HEK293 (cell line): Measurements from ENCODE around the gene S100A13.

Experiments used
- CTCF ChIA-PET: fragments of 350-600 bp; formaldehyde crosslinking; extraction: SDS; loops from one replicate; lab custom pipeline; 2021; ENCODE audit warnings: antibody characterized with exemption; lab: Yijun Ruan, JAX
- POLR2A ChIA-PET: fragments of 300-600 bp; formaldehyde crosslinking; extraction: SDS; loops from one replicate; lab custom pipeline; 2020; ENCODE audit warnings: antibody characterized with exemption, inconsistent platforms; lab: Yijun Ruan, JAX
- H3K27ac ChIP-seq: fragments of 200-500 bp; sonication (Bioruptor generic); 2 replicates; pipeline ENCODE4 v1.5.1; 2014; ENCODE audit warnings: low read depth, low read length, control low read depth, inconsistent platforms; ENCODE audit errors: extremely low read depth
- H3K36me3 ChIP-seq, 2 experiments: fragments of 200-500 bp in 1 of 2; sonication (Bioruptor generic) in 1 of 2; 1 replicate in 1 of 2; 2 replicates in 1 of 2; pipeline ENCODE4 v1.5.1; 2014 to 2017; ENCODE audit warnings: inconsistent platforms in 2 of 2, low read length in 2 of 2; ENCODE audit not compliant: control insufficient read depth in 2 of 2, insufficient read depth in 1 of 2
- H3K4me1 ChIP-seq: fragments of 200-500 bp; sonication (Bioruptor generic); 2 replicates; pipeline ENCODE4 v1.5.1; 2014; ENCODE audit warnings: mild to moderate bottlenecking, low read length, inconsistent platforms; ENCODE audit not compliant: control insufficient read depth, insufficient read depth
- H3K4me3 ChIP-seq: 2 replicates; pipeline ENCODE4 v1.5.1; 2011; ENCODE audit warnings: low read depth, mild to moderate bottlenecking, control low read depth, low read length, moderate library complexity
- H3K9me3 ChIP-seq: fragments of 200-500 bp; sonication (Bioruptor generic); 2 replicates; pipeline ENCODE4 v1.5.1; 2014; ENCODE audit warnings: low read depth, low read length, inconsistent platforms; ENCODE audit not compliant: control insufficient read depth, insufficient read depth
- ATF2 ChIP-seq: fragments of 450-650 bp; formaldehyde crosslinking; IDR thresholded peaks from 2 replicates; pipeline ENCODE4 v1.5.1; 2016; ENCODE audit warnings: missing biosample characterization, missing genetic modification characterization, low read depth
- EGR2 ChIP-seq: fragments of 450-650 bp; formaldehyde crosslinking; IDR thresholded peaks from 2 replicates; pipeline ENCODE4 v1.5.1; 2016; ENCODE audit warnings: low read depth, missing biosample characterization, missing genetic modification characterization
- GFI1B ChIP-seq: fragments of 450-650 bp; formaldehyde crosslinking; IDR thresholded peaks from 2 replicates; pipeline ENCODE4 v1.5.1; 2016; ENCODE audit warnings: missing biosample characterization, missing genetic modification characterization
- GLI2 ChIP-seq: fragments of 450-650 bp; formaldehyde crosslinking; IDR thresholded peaks from 2 replicates; pipeline ENCODE4; 2017; ENCODE audit warnings: missing biosample characterization, missing genetic modification characterization, low read depth, borderline replicate concordance
- HOXA7 ChIP-seq: sonication (generic); formaldehyde crosslinking; IDR thresholded peaks from 2 replicates; pipeline ENCODE4 v1.8.1; 2022; ENCODE audit warnings: missing genetic modification reagents, borderline replicate concordance
- HOXC10 ChIP-seq: sonication (generic); formaldehyde crosslinking; IDR thresholded peaks from 2 replicates; pipeline ENCODE4 v1.8.1; 2023; ENCODE audit warnings: mild to moderate bottlenecking, missing genetic modification reagents
- TRIM28 ChIP-seq: IDR thresholded peaks from 2 replicates; pipeline ENCODE4 v1.6.1; 2011; ENCODE audit warnings: low read length, control low read depth, borderline replicate concordance
- YY2 ChIP-seq: fragments of 450-650 bp; formaldehyde crosslinking; IDR thresholded peaks from 2 replicates; pipeline ENCODE4 v1.5.1; 2016; ENCODE audit warnings: missing biosample characterization, missing genetic modification characterization
- ZBTB11 ChIP-seq: fragments of 450-650 bp; formaldehyde crosslinking; conservative IDR thresholded peaks from 2 replicates; pipeline ENCODE4 v1.5.1; 2016; ENCODE audit warnings: low read depth, missing biosample characterization, missing genetic modification characterization
- ZFHX2 ChIP-seq: fragments of 450-650 bp; formaldehyde crosslinking; conservative IDR thresholded peaks from 2 replicates; pipeline ENCODE4 v1.5.1; 2016; ENCODE audit warnings: missing biosample characterization, missing genetic modification characterization
- ZFP3 ChIP-seq: fragments of 450-650 bp; formaldehyde crosslinking; IDR thresholded peaks from 2 replicates; pipeline ENCODE4 v1.5.1; 2016; ENCODE audit warnings: low read depth, missing biosample characterization, missing genetic modification characterization
- ZNF133 ChIP-seq: fragments of 450-650 bp; formaldehyde crosslinking; IDR thresholded peaks from 2 replicates; pipeline ENCODE4 v1.5.1; 2016; ENCODE audit warnings: missing biosample characterization, missing genetic modification characterization
- ZNF174 ChIP-seq: fragments of 450-650 bp; formaldehyde crosslinking; IDR thresholded peaks from 2 replicates; pipeline ENCODE4 v1.5.0; 2017; ENCODE audit warnings: missing biosample characterization, mild to moderate bottlenecking, missing genetic modification characterization
- ZNF175 ChIP-seq: fragments of 450-650 bp; formaldehyde crosslinking; IDR thresholded peaks from 2 replicates; pipeline ENCODE4 v1.5.1; 2016; ENCODE audit warnings: missing biosample characterization, missing genetic modification characterization
- ZNF184 ChIP-seq: fragments of 450-650 bp; IDR thresholded peaks from 2 replicates; pipeline ENCODE4 v1.5.1; 2018; ENCODE audit warnings: missing biosample characterization, mild to moderate bottlenecking, missing genetic modification characterization
- ZNF2 ChIP-seq: fragments of 450-650 bp; formaldehyde crosslinking; IDR thresholded peaks from 2 replicates; pipeline ENCODE4 v1.5.1; 2016; ENCODE audit warnings: missing biosample characterization, missing genetic modification characterization
- ZNF311 ChIP-seq: fragments of 450-650 bp; formaldehyde crosslinking; IDR thresholded peaks from 2 replicates; pipeline ENCODE4 v1.5.1; 2017; ENCODE audit warnings: missing biosample characterization, missing genetic modification characterization, borderline replicate concordance
- ZNF391 ChIP-seq: fragments of 450-650 bp; formaldehyde crosslinking; IDR thresholded peaks from 2 replicates; pipeline ENCODE4 v1.5.1; 2016; ENCODE audit warnings: low read depth, missing biosample characterization, missing genetic modification characterization, borderline replicate concordance
- ZNF394 ChIP-seq: fragments of 450-650 bp; formaldehyde crosslinking; IDR thresholded peaks from 2 replicates; pipeline ENCODE4 v1.5.1; 2016; ENCODE audit warnings: missing biosample characterization, missing genetic modification characterization, mild to moderate bottlenecking, moderate library complexity, borderline replicate concordance
- ZNF558 ChIP-seq: fragments of 450-650 bp; formaldehyde crosslinking; IDR thresholded peaks from 2 replicates; pipeline ENCODE4 v1.5.1; 2016; ENCODE audit warnings: missing biosample characterization, missing genetic modification characterization
- ZNF571 ChIP-seq: fragments of 450-650 bp; formaldehyde crosslinking; IDR thresholded peaks from 2 replicates; pipeline ENCODE4 v1.5.0; 2017; ENCODE audit warnings: missing biosample characterization, missing genetic modification characterization
- ZNF585B ChIP-seq: fragments of 450-650 bp; formaldehyde crosslinking; IDR thresholded peaks from 2 replicates; pipeline ENCODE4 v1.5.1; 2016; ENCODE audit warnings: missing biosample characterization, missing genetic modification characterization
- ZNF777 ChIP-seq: fragments of 450-650 bp; formaldehyde crosslinking; IDR thresholded peaks from 2 replicates; pipeline ENCODE4 v1.5.1; 2017; ENCODE audit warnings: missing biosample characterization, missing genetic modification characterization, borderline replicate concordance
- ZNF785 ChIP-seq: fragments of 450-650 bp; formaldehyde crosslinking; IDR thresholded peaks from 2 replicates; pipeline ENCODE4 v1.5.1; 2016; ENCODE audit warnings: missing biosample characterization, missing genetic modification characterization
- TF ChIP-seq, protein P1 (sequence below): fragments of 450-650 bp; formaldehyde crosslinking; IDR thresholded peaks from 2 replicates; pipeline ENCODE4 v1.5.0; 2017; ENCODE audit warnings: missing biosample characterization, missing genetic modification characterization, borderline replicate concordance
- TF ChIP-seq, protein P2 (sequence below): fragments of 450-650 bp; formaldehyde crosslinking; IDR thresholded peaks from 2 replicates; pipeline ENCODE4 v1.5.1; 2016; ENCODE audit warnings: missing biosample characterization, missing genetic modification characterization

S100A13 gene

GRCh38 chr1:153578936-153579335, 48.4 kb downstream of the S100A13 start:
- Histone ChIP-seq H3K4me3 (no peak overlapping the region), H3K36me3 (no peaks in the 10 kb centered on the region), H3K4me1 (no peaks in the 10 kb centered on the region)
- CTCF ChIA-PET, result interaction anchor here (0.6 to 2.8 kb wide), 5 partner anchors 48 to 276 kb away, joined by 3 to 24 read pairs (median 4); partner anchors contain the start of genes S100A1 and S100A13
- TF ChIP-seq ZNF184 (tag by site-specific recombination) (no peak), ZBTB11 (tag by site-specific recombination) (no peak), ZNF394 (tag by site-specific recombination) (no peak), ATF2 (tag by site-specific recombination) (no peak), ZNF785 (no peak), ZNF391 (tag by site-specific recombination) (no peak), GLI2 (tag by site-specific recombination) (no peak), ZNF174 (tag by site-specific recombination) (no peak), ZNF585B (tag by site-specific recombination) (no peak), ZFP3 (tag by site-specific recombination) (no peak), ZFHX2 (tag by site-specific recombination) (no peak), ZNF133 (tag by site-specific recombination) (no peak), GFI1B (tag by site-specific recombination) (no peak), HOXA7 (no peak), ZNF2 (no peak), ZNF777 (tag by site-specific recombination) (no peak), YY2 (tag by site-specific recombination) (no peak)
- TF ChIP-seq, protein P1, sequence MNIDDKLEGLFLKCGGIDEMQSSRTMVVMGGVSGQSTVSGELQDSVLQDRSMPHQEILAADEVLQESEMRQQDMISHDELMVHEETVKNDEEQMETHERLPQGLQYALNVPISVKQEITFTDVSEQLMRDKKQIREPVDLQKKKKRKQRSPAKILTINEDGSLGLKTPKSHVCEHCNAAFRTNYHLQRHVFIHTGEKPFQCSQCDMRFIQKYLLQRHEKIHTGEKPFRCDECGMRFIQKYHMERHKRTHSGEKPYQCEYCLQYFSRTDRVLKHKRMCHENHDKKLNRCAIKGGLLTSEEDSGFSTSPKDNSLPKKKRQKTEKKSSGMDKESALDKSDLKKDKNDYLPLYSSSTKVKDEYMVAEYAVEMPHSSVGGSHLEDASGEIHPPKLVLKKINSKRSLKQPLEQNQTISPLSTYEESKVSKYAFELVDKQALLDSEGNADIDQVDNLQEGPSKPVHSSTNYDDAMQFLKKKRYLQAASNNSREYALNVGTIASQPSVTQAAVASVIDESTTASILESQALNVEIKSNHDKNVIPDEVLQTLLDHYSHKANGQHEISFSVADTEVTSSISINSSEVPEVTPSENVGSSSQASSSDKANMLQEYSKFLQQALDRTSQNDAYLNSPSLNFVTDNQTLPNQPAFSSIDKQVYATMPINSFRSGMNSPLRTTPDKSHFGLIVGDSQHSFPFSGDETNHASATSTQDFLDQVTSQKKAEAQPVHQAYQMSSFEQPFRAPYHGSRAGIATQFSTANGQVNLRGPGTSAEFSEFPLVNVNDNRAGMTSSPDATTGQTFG, result no peak
- TF ChIP-seq, all 188 proteins: peak for 0
- Histone ChIP-seq H3K27ac (no peak overlapping the region), H3K9me3 (no peaks in the 10 kb centered on the region)
- POLR2A ChIA-PET, result interaction anchor here (0.9 kb wide), 1 partner anchor 48 kb away, joined by 3 read pairs; the partner anchor contains the start of gene S100A13

DNA sequence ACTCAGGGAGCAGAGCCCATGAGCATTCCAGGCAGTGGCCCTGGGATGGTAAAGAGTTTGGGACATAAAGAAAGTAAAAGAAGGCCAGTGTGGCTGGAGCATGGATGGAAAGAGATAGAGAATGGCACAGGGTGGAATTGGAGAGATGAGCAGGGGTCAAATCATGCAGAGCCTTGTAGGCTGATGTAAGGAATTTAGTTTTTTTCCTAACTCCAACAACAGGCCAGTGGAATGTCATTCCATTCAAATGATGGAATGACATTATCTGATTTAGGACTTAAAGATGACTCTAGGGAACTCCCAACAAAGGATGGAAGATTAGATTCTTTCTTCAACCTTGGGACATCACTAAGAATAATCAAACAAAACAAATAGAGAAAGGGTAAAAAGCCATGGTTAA, 48.8 kb downstream of the S100A13 start:
- ChIA-PET POLR2A (interaction anchor here (0.9 kb wide), 2 partner anchors 41 to 49 kb away, joined by 3 read pairs; partner anchors contain the start of gene S100A13), CTCF (interaction anchor here (0.6 to 2.8 kb wide), 6 partner anchors 16 to 277 kb away, joined by 3 to 24 read pairs (median 4); partner anchors contain the start of genes S100A1 and S100A13)
- H3K9me3 ChIP-seq, result no peaks in the 10 kb centered on the region
- H3K4me1 ChIP-seq, result no peaks in the 10 kb centered on the region
- no peaks in the 10 kb centered on the region for H3K36me3 ChIP-seq
- no peak overlapping the region for H3K4me3 ChIP-seq
- no peak overlapping the region for H3K27ac ChIP-seq
- TF ChIP-seq ZNF184 (tag by site-specific recombination), result no peak
- no peak for TF ChIP-seq ZNF311 (tag by site-specific recombination)
- TF ChIP-seq ZNF558, result no peak
- TF ChIP-seq EGR2 (tag by site-specific recombination), result no peak
- no peak for TF ChIP-seq ZNF571 (tag by site-specific recombination)
- TF ChIP-seq ZNF175, result no peak
- no peak for TF ChIP-seq HOXC10 (CRISPR knock-in tag)
- TF ChIP-seq, protein P2, sequence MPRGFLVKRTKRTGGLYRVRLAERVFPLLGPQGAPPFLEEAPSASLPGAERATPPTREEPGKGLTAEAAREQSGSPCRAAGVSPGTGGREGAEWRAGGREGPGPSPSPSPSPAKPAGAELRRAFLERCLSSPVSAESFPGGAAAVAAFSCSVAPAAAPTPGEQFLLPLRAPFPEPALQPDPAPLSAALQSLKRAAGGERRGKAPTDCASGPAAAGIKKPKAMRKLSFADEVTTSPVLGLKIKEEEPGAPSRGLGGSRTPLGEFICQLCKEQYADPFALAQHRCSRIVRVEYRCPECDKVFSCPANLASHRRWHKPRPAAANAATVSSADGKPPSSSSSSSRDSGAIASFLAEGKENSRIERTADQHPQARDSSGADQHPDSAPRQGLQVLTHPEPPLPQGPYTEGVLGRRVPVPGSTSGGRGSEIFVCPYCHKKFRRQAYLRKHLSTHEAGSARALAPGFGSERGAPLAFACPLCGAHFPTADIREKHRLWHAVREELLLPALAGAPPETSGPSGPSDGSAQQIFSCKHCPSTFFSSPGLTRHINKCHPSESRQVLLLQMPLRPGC (tag by site-specific recombination), result no peak
- no peak for TF ChIP-seq TRIM28
